DND-41 (cell line): ENCODE results near the gene AK8.

Source experiments
- ATAC-seq: fragments of 200-7000 bp; cut with Tn5 transposase; 3 replicates; pipeline ENCODE4 v1.9.1; 2021; ENCODE audit warnings: low read depth; ENCODE audit not compliant: insufficient read depth
- DNase-seq: peaks from one replicate; pipeline ENCODE4 v3.0.0-alpha.2; 2020
- H2AFZ ChIP-seq: 2 replicates; pipeline ENCODE4 v1.6.0; 2012; ENCODE audit warnings: low read depth, low read length
- H3K27ac ChIP-seq: 2 replicates; pipeline ENCODE4 v1.5.1; 2012; ENCODE audit warnings: low read length, inconsistent platforms
- H3K27me3 ChIP-seq: fragments of 200-600 bp; sonication (generic); 2 replicates; pipeline ENCODE4 v1.6.0; 2012; ENCODE audit warnings: low read length, mild to moderate bottlenecking, inconsistent platforms; ENCODE audit not compliant: insufficient read depth, poor library complexity
- H3K36me3 ChIP-seq: 2 replicates; pipeline ENCODE4 v1.5.1; 2012; ENCODE audit warnings: low read length, inconsistent platforms; ENCODE audit not compliant: insufficient read depth
- H3K4me1 ChIP-seq: 2 replicates; pipeline ENCODE4 v1.5.1; 2012; ENCODE audit warnings: mild to moderate bottlenecking, low read length; ENCODE audit not compliant: insufficient read depth
- H3K4me2 ChIP-seq: 2 replicates; pipeline ENCODE4 v1.6.0; 2012; ENCODE audit warnings: mild to moderate bottlenecking, moderate library complexity, low read length, inconsistent platforms; ENCODE audit not compliant: insufficient read depth
- H3K4me3 ChIP-seq, 2 experiments: fragments of 200-600 bp in 1 of 2; shearing (Covaris generic) in 1 of 2; 2 replicates each; pipeline ENCODE4 v1.5.1; 2012 to 2016; ENCODE audit warnings: inconsistent platforms in 2 of 2, low read length in 2 of 2, mild to moderate bottlenecking in 2 of 2, low read depth in 1 of 2, moderate library complexity in 1 of 2
- H3K79me2 ChIP-seq: 2 replicates; pipeline ENCODE4 v1.6.0; 2012; ENCODE audit warnings: low read length, inconsistent platforms; ENCODE audit not compliant: insufficient read depth
- H3K9ac ChIP-seq: 2 replicates; pipeline ENCODE4 v1.6.0; 2012; ENCODE audit warnings: low read depth, mild to moderate bottlenecking, inconsistent platforms, low read length, moderate library complexity
- H3K9me3 ChIP-seq: 2 replicates; pipeline ENCODE4 v1.5.1; 2012; ENCODE audit warnings: low read length, moderate library complexity, mild to moderate bottlenecking, inconsistent platforms; ENCODE audit not compliant: insufficient read depth, severe bottlenecking
- H4K20me1 ChIP-seq: 2 replicates; pipeline ENCODE4 v1.6.0; 2012; ENCODE audit warnings: low read length; ENCODE audit not compliant: insufficient read depth
- EZH2 ChIP-seq: IDR thresholded peaks from 3 replicates; pipeline ENCODE4 v1.6.1; 2012; ENCODE audit warnings: borderline replicate concordance, low read depth, mild to moderate bottlenecking, moderate library complexity, low read length, inconsistent platforms; ENCODE audit not compliant: severe bottlenecking
- TF ChIP-seq, protein P1 (sequence below): IDR thresholded peaks from 2 replicates; pipeline ENCODE4 v1.5.1; 2012; ENCODE audit warnings: borderline replicate concordance, low read length, moderate library complexity, mild to moderate bottlenecking; ENCODE audit not compliant: poor library complexity, severe bottlenecking; ENCODE audit errors: extremely low read depth

AK8 gene

DNA sequence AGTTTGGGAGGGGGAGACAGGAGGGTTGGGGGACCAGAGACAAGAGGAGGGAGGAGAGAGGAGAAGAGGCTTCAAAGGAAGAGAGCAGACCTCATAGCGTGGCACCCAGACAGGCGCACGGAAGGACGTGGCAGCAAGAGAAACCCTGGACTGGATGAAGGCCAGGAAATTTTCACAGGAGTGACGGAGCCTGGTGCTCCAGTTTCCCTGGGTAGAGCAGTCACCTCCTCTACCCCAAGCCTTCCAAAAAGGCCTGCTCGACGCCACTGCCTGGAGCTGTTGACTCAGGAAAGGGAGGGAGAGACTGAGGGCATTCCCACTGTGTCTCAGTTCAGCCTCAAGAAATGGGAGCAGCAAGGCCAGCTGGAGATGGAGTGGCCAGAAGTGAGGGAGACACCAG, 19.3 kb downstream of the AK8 start:
- TF ChIP-seq EZH2: no peak
- TF ChIP-seq, protein P1, sequence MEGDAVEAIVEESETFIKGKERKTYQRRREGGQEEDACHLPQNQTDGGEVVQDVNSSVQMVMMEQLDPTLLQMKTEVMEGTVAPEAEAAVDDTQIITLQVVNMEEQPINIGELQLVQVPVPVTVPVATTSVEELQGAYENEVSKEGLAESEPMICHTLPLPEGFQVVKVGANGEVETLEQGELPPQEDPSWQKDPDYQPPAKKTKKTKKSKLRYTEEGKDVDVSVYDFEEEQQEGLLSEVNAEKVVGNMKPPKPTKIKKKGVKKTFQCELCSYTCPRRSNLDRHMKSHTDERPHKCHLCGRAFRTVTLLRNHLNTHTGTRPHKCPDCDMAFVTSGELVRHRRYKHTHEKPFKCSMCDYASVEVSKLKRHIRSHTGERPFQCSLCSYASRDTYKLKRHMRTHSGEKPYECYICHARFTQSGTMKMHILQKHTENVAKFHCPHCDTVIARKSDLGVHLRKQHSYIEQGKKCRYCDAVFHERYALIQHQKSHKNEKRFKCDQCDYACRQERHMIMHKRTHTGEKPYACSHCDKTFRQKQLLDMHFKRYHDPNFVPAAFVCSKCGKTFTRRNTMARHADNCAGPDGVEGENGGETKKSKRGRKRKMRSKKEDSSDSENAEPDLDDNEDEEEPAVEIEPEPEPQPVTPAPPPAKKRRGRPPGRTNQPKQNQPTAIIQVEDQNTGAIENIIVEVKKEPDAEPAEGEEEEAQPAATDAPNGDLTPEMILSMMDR: no peak
- Histone ChIP-seq H3K36me3 (no peaks in the 10 kb centered on the region), H4K20me1 (no peaks in the 10 kb centered on the region), H2AFZ (no peak overlapping the region), H3K4me3 (no peak overlapping the region), H3K4me1 (peaks cover 15% of the 10 kb centered on the region), H3K9me3 (no peaks in the 10 kb centered on the region), H3K79me2 (no peaks in the 10 kb centered on the region), H3K27me3 (no peaks in the 10 kb centered on the region), H3K4me2 (no peak overlapping the region), H3K27ac (no peak overlapping the region), H3K9ac (no peak overlapping the region)
- DNase-seq: no peak
- ATAC-seq: no peak

DNA sequence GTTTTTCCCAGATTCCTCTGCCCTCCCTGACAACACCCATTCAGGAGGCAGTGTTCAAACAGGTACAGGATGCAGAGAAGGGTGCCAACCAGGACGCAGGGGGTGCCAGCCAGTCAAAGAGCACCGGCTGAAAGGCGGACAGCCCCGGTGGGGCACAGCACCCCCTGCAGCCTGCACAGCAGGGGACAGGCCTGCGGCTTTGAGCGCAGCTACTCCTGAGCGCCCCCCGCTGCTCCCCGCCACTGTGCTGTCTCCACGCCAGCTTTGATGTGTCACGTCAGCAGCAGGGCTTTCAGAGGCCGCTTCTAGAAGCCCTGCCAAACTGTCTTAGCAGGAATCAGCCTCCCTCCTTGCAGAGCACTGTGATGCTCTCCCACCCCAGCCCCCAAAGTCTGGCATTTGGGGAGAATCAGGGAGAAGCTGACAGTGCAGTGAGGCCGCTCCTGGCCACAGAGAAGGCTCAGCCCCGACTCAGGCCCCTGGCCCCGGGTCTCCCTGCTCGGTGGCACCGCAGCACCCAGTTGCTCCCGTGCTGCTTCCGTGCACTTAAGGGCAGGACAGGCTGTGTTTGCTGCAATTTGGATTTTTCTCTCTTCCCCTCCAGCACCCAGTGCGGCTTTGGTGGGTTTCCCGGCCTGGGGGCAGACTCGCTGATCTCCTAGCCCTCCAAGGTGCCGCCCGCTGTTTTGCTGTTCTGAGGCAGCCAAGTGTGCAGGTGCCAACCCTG, 20.3 kb downstream of the AK8 start:
- Histone ChIP-seq H3K9ac (no peak overlapping the region), H3K27me3 (no peaks in the 10 kb centered on the region), H3K27ac (no peak overlapping the region), H3K36me3 (no peaks in the 10 kb centered on the region), H3K9me3 (no peaks in the 10 kb centered on the region), H3K4me3 (no peak overlapping the region), H3K4me2 (no peak overlapping the region), H3K79me2 (no peaks in the 10 kb centered on the region), H4K20me1 (no peaks in the 10 kb centered on the region), H2AFZ (no peak overlapping the region), H3K4me1 (peaks cover 10% of the 10 kb centered on the region)
- no peak for TF ChIP-seq EZH2
- TF ChIP-seq, protein P1: peak; percentile 9
- DNase-seq (no peak), ATAC-seq (no peak)

- no peak for TF ChIP-seq EZH2
- TF ChIP-seq, protein P1: no peak
- no peaks in the 10 kb centered on the region for H3K9me3 ChIP-seq
- ATAC-seq (no peak), DNase-seq (no peak)
- H3K4me3 ChIP-seq: no peak overlapping the region
- no peak overlapping the region for H2AFZ ChIP-seq
- no peaks in the 10 kb centered on the region for H3K79me2 ChIP-seq
- H3K4me1 ChIP-seq: peaks cover 4% of the 10 kb centered on the region
- no peak overlapping the region for H3K4me2 ChIP-seq
- no peak overlapping the region for H3K27ac ChIP-seq
- H3K36me3 ChIP-seq: no peaks in the 10 kb centered on the region
- H3K9ac ChIP-seq: no peak overlapping the region
- H4K20me1 ChIP-seq: no peaks in the 10 kb centered on the region
- no peaks in the 10 kb centered on the region for H3K27me3 ChIP-seq
These were observed 21.1 kb downstream of the AK8 start for GRCh38 chr9:132857031-132857430.

GRCh38 chr9:132855904-132856303, 22.2 kb downstream of the AK8 start:
- no peaks in the 10 kb centered on the region for H3K36me3 ChIP-seq
- no peak overlapping the region for H2AFZ ChIP-seq
- peaks cover 13% of the 10 kb centered on the region for H3K4me1 ChIP-seq
- ATAC-seq (no peak), DNase-seq (no peak)
- no peaks in the 10 kb centered on the region for H3K79me2 ChIP-seq
- no peak overlapping the region for H3K27ac ChIP-seq
- H4K20me1 ChIP-seq: no peaks in the 10 kb centered on the region
- TF ChIP-seq, protein P1: no peak
- TF ChIP-seq EZH2: no peak
- no peaks in the 10 kb centered on the region for H3K9me3 ChIP-seq
- no peak overlapping the region for H3K9ac ChIP-seq
- no peak overlapping the region for H3K4me3 ChIP-seq
- no peaks in the 10 kb centered on the region for H3K27me3 ChIP-seq
- no peak overlapping the region for H3K4me2 ChIP-seq
